ENCODE data around the gene FGF5. TPM values are rescaled to one million over a fixed set of nuclear protein-coding genes. Genes with fewer than 3 reads are reported as not detected.

Gene FGF5
- total and polyA plus RNA-seq, 12 donors: not detected

DNA sequence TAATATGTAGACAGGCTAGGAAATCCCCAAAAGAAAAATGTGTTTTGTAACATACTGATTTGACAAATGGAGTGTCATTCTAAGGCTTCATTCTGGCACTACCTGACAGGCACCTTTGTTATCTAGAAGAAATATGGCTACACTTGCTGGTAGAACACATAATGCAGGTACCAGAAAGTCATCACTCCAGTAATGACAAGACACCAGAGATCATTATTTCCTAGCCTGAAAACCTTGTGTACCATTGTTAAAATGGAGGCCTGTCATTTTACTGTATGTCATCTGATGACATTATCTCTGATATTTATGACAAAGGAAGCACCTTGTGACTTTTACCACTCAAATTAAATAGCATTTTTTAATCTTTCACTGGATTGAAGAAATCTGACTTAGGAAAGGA is 13.5 kb upstream of the FGF5 start:
- no peaks in the 10 kb centered on the region for H3K36me3 ChIP-seq (replicated peaks in 1 of 2)
- H3K27ac ChIP-seq: no peak overlapping the region
- intact Hi-C loops (cut with DNase I): no loop called here
- DNase-seq: no peak
- H3K4me3 ChIP-seq: no peak overlapping the region
- TF ChIP-seq POLR2A (IDR thresholded peaks at IDR 0.05): no peak
- TF ChIP-seq, protein P1, sequence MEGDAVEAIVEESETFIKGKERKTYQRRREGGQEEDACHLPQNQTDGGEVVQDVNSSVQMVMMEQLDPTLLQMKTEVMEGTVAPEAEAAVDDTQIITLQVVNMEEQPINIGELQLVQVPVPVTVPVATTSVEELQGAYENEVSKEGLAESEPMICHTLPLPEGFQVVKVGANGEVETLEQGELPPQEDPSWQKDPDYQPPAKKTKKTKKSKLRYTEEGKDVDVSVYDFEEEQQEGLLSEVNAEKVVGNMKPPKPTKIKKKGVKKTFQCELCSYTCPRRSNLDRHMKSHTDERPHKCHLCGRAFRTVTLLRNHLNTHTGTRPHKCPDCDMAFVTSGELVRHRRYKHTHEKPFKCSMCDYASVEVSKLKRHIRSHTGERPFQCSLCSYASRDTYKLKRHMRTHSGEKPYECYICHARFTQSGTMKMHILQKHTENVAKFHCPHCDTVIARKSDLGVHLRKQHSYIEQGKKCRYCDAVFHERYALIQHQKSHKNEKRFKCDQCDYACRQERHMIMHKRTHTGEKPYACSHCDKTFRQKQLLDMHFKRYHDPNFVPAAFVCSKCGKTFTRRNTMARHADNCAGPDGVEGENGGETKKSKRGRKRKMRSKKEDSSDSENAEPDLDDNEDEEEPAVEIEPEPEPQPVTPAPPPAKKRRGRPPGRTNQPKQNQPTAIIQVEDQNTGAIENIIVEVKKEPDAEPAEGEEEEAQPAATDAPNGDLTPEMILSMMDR (IDR thresholded peaks at IDR 0.05): no peak
- no peaks in the 10 kb centered on the region for H3K4me1 ChIP-seq (replicated peaks in 1 of 2)
- H3K27me3 ChIP-seq: peaks cover 5% of the 10 kb centered on the region
- no peaks in the 10 kb centered on the region for H3K9me3 ChIP-seq (replicated peaks in 1 of 3)

DNA sequence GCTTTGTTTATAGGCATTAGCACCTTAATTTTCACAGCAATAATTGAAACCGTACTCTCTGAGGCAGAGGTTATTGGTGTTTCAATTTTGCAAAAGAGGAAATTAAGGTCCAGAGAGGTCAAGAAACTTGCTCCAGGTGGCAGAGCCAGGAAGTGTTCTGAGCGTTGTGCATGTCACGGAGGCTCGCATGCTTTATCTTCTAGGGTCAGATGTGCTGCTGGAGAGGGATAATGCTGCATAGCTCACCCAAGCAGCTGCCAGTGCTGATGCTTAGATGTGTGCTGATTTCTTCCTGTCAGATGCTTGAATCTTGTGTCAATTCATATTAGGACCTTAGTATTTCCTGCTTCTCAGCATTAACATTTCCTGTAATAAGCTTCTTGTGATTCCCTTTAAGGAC is 13.0 kb upstream of the FGF5 start:
- intact Hi-C loops (cut with DNase I): no loop called here
- no peaks in the 10 kb centered on the region for H3K9me3 ChIP-seq (replicated peaks in 1 of 3)
- H3K36me3 ChIP-seq (replicated peaks in 1 of 2): no peaks in the 10 kb centered on the region
- DNase-seq: no peak
- peaks cover 5% of the 10 kb centered on the region for H3K27me3 ChIP-seq
- 35 to 52% (median 41%) methylated on average over 4 of the region's 4 CpGs for WGBS, 4 donors
- no peak overlapping the region for H3K4me3 ChIP-seq
- TF ChIP-seq POLR2A (IDR thresholded peaks at IDR 0.05): no peak
- TF ChIP-seq, protein P1 (IDR thresholded peaks at IDR 0.05): no peak
- H3K4me1 ChIP-seq (replicated peaks in 1 of 2): no peaks in the 10 kb centered on the region
- no peak overlapping the region for H3K27ac ChIP-seq

DNA sequence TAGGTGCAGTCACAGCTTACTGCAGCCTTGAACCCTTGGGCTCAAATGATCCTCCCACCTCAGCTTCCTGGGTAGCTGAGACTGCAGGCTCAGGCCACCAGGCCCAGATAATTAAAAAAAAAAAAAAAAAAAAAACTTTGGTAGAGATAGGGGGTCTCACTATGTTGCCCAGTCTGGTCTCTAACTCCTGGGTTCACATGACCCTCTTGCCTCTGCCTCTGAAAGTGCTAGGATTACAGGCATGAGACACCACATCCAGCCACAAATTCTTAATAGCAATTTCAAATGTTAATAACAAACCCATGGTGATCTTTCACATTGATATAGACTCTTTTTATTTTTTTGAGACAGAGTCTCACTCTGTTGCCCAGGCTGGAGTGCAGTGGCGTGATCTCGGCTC is 12.3 kb upstream of the FGF5 start:
- intact Hi-C loops (cut with DNase I): no loop called here
- DNase-seq: no peak
- WGBS, 4 donors: 68 to 93% (median 81%) methylated on average over 2 of the region's 2 CpGs
- Histone ChIP-seq H3K36me3 (replicated peaks in 1 of 2) (no peaks in the 10 kb centered on the region), H3K27me3 (peaks cover 5% of the 10 kb centered on the region), H3K9me3 (replicated peaks in 1 of 3) (no peaks in the 10 kb centered on the region), H3K27ac (no peak overlapping the region), H3K4me3 (no peak overlapping the region), H3K4me1 (replicated peaks in 1 of 2) (no peaks in the 10 kb centered on the region)
- TF ChIP-seq POLR2A (IDR thresholded peaks at IDR 0.05): no peak
- TF ChIP-seq, protein P1 (IDR thresholded peaks at IDR 0.05): no peak

DNA sequence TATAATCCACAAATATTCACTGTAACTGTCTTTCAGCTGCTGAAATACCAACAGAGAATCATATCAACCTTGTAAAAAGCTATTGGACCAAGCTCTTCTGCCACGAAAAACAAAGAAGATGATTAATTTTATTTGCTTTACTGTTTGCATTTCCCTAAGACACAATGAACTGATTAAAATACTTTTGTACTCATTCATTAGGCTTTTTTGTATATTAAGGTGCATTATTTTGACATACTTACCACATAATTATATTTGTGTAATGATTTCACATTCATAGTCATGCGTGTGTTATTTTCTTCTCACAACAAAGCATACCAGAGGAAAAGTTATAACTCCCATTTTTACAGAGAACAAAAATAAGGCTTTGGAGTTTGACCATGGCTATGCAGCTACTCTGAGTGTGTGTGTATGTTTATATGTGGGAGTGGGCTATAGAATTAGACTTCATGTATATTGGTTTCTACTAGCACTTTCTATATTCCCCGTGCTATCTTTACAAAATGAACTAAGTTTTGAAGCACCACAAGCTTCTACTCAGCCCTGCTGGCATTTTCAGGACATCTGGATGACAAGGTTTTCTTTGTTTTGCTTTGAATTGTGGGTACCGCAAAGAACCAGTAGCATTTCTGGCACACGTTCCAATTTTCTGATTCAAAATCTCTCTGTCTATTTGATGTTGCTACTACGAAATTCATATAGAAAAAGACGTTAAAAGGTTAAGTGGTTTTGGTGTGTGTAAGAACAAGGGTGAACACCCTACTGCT is 11.0 kb upstream of the FGF5 start:
- no peaks in the 10 kb centered on the region for H3K36me3 ChIP-seq (replicated peaks in 1 of 2)
- no peak overlapping the region for H3K27ac ChIP-seq
- 62 to 73% (median 63%) methylated on average over 7 of the region's 7 CpGs for WGBS, 4 donors
- no peaks in the 10 kb centered on the region for H3K9me3 ChIP-seq (replicated peaks in 1 of 3)
- no peak for DNase-seq
- H3K4me3 ChIP-seq: no peak overlapping the region
- intact Hi-C loops (cut with DNase I): no loop called here
- peaks cover 5% of the 10 kb centered on the region for H3K27me3 ChIP-seq
- no peaks in the 10 kb centered on the region for H3K4me1 ChIP-seq (replicated peaks in 1 of 2)
- TF ChIP-seq, protein P1 (IDR thresholded peaks at IDR 0.05): no peak
- TF ChIP-seq POLR2A (IDR thresholded peaks at IDR 0.05): no peak
